IPS DF 4.7 (cell line): ENCODE data around the gene TBC1D16.
"Not testable (repeated sequence)": the region's sequence is repeated elsewhere in the genome, so short reads cannot be mapped to it uniquely, and the experiment has no call there.

ENCODE experiments used
- DNase-seq: peaks from one replicate; pipeline ENCODE4 v3.0.0-alpha.2; 2013; ENCODE audit warnings: low spot score; ENCODE audit errors: extremely low read depth

The TBC1D16 gene

GRCh38 chr17:79915850-79916430 is 119.7 kb downstream of the TBC1D16 start:
- no peak for DNase-seq

- DNase-seq = no peak
Measured at GRCh38 chr17:79914813-79915740, 120.6 kb downstream of the TBC1D16 start.

DNA sequence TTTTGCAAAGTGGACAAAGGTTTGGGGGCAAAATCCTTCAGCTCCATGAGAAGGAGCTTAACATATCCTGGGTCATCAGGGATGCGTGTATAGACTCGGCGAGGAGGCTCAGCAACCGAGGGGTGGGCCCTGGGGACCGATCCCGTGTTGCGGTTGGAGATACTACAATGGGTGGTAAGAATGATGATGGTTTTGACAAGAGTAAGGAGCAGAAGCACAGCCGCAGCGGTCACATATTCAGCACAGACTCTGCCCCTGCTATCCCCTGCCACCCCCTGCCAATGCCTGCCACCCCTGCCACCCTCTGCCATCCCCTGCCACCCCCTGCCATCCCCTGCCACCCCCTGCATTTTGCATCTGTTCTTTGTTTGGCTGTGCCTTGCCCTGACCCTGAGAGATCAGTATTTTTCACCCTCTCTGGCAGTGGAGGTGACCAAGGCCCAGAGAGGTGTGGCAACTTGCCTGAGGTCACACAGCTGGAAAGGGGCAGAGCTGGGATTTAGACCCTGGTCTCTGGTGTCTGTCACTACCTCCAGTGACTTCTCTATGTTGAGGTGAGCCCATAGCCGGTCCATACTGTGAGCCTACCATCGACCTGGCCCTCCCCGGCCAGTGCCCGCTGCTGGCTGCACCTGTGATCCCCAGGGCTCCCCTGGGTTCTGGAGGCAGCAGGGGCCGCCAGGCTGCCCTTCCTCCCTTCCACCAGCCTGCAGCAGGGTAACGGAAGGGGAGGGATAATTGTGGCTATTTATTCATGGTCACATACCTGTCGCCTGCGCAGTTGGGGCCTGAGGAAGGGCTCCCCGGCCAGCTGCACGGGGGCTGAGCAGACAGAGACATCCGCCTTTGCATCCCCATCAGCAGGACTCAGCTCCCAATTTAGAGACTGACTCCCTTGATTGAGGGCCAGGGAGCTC is 121.5 kb downstream of the TBC1D16 start:
- no peak for DNase-seq

DNA sequence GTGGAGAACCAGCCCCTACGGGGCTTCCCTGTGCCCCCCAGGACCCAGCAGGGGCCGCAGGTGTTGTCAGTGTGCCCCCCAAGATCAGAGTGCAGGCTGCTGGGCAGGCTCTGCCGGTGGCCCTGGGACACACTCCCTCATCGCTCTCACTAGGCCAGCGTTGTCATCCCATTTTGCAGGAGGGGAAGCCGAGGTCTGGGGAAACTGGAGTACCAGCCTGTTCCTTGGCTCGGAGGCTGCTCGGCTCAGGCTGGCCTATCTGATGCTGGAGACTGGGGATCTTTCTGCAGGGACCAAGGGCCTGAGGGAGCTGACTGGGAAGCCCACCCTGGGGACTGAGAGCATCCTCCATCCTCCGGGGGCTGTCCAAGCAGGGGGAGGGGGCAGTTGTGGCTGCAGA is 122.2 kb downstream of the TBC1D16 start:
- DNase-seq = no peak

- no peak for DNase-seq
Measured at GRCh38 chr17:79912552-79913330, 122.9 kb downstream of the TBC1D16 start.

GRCh38 chr17:79911430-79912399 is 124.0 kb downstream of the TBC1D16 start:
- no peak for DNase-seq

- no peak for DNase-seq
Measured at GRCh38 chr17:79910985-79911361, 124.7 kb downstream of the TBC1D16 start.

DNA sequence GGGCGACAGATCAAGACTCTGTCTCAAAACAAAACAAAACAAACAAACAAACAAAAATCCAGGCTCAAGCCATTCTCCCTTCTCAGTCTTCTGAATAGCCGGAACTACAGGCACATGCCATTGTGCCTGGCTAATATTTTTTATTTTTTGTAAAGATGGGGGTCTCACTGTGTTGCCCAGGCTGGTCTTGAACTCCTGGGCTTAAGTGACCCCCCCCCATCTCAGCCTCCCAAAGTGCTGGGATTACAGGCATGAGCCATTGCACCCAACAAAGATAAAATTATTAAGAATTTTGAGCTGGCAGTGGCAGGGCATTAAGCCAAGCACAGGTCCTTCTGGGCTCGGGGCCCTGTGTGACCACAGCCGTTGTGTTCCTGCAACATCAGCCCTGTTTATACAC is 126.6 kb downstream of the TBC1D16 start:
- no peak for DNase-seq

DNA sequence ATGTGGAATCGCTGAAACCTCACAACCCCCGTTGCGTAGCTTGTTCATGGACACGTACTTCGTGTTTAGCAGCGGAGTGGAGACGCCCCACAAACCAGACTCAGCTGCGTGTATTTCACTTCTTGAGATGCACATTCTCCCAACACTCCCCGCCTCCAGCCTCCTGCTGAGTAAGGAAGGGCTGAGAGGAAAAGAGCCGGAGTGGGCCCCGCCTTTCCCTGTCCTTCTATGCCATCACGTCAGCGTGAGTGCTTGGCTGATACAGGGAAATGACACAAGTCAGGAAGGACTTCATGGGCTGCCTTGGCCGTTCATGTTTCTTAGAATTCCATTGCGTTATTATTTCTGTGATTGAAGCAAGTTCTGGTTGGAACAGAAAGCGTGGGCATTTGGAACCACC is 127.8 kb downstream of the TBC1D16 start:
- DNase-seq = no peak

GRCh38 chr17:79907217-79907715 is 128.4 kb downstream of the TBC1D16 start:
- no peak for DNase-seq

DNA sequence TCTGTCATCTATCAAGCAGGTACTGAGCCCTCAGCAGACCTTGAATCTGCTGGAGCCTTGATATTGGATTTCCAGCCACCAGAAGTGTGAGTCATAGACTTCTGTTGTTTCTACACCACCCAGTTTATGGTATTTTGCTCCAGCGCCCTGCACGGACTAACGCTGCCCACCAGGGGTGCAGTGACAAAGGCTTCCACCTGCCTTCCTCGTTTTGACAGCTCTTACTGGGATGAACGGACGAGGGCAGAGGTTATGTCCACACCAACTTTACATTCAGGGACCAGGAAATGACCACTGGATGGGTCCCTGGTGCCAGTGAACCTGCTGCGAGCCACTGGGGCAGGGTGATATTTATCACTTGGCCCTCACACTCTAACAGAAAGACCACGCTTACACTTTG is 129.8 kb downstream of the TBC1D16 start:
- DNase-seq = no peak

GRCh38 chr17:79904865-79905264 is 130.8 kb downstream of the TBC1D16 start:
- no peak for DNase-seq

DNA sequence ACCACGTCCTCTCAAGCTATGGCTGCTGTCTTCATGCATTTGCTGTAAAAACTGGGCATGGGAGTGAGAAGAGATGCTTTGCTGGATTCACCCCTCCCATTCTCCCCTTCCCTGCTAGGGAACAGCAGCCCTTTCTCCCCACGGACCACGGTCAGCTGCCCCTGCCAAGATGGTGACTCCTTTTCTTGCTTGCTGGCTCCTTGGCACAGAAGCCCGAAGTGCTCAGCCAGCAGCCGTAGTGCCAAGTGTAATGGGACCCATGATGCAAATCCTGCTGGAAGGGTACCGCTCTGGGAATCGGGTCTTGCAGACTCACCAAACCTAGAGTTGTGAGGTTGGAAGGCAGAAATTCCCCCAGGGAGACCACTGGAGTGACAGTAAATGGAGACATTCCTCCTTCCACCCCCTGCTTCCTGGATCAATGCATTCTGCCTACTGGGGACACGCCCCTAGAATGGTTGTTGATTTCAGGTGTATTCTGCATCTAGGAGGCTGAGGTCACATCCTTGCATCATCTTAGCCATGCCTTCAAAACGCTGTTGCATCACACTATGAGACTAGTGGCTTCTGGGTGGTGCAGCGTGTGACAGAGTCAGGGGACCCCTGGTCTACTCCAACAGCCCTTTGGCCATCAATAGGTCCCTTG is 133.4 kb downstream of the TBC1D16 start:
- DNase-seq = no peak

DNA sequence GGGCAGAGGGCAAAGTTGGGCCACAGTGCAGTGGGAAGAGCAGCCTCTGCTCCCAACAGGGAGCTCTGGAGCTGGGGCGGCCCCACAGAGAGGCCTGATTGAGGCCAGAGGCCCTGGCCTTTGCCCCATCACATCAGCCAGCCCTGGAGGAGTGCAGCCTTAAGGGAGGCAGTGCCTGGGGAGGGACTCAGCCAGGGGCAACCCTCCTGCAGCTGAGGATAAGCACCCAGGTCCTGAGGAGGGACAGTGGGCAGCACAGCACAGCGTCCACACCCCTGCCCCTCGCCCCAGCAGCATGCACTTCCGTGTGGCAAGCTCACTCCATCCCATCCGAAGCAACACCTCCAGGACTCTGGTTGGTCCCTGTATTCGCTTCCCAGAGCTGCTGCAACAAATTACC is 134.5 kb downstream of the TBC1D16 start:
- DNase-seq = no peak

DNA sequence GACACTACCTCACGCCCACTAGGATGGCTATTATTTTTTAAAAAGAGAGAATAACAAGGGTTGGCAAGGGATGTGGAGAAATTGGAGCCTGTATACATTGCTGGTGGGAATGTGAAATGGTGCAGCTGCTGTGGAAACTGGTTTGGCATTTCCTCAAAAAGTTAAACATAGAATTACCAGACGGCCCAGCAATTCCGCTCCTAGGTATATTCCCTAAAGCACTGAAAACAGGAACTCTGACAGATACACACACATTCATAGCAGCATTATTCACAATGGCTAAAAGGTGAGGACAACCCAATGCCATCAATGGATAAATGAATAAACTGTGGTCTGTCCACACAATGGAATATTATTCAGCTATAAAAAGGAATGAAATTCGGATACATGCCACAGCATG is 136.1 kb downstream of the TBC1D16 start:
- DNase-seq = no peak

DNA sequence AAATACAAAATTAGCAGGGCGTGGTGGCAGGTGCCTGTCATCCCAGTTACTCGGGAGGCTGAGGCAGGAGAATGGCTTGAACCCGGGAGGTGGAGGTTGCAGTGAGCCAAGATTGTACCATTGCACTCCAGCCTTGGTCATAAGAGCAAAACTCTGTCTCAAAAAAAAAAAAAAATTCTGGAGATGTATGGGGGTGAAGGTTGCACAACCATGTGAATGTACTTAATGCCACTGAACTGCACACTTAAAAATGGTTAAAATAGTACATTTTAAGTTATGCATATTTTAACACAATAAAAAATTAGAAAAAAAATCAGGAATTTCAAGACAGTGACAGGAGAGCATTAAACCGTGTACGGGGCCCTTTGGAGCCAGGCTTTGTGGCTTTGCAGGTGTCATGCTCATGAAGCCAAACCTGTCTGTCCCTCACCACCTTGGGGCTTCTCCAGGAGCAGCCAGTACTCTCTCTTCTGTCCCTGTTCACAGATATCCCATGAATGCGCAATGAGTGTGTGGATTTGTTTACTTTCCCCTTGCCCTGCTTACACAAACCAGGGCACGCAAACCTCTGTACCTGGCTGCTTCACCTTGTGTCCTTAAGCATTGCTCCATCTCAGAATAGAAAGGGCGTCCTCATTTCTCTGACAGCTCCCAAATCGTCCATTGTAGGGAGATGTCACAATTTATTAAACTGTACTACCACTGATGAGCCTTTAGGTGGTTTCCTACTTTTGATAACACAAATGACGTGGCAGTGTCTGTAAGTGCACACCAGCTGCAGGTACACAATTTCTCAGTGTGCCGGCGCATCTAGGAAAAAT is 138.2 kb downstream of the TBC1D16 start:
- no peak for DNase-seq

DNA sequence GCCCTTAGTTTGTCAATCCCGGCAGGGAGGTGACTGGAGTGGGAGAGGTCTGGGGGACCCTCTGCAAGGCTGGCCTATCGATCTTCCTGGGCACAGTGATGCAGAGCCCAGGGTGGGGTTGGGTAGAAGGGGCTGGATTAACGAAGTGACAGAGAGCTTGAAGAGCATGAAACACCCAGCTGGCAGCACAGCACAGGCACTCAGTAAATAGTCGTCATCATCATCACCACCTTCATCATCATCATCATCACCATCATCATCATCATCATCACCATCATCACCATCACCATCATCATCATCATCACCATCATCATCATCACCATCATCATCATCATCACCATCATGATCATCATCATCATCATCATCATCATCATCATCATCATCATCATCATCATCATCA is 142.2 kb downstream of the TBC1D16 start:
- not testable (repeated sequence) for DNase-seq

DNA sequence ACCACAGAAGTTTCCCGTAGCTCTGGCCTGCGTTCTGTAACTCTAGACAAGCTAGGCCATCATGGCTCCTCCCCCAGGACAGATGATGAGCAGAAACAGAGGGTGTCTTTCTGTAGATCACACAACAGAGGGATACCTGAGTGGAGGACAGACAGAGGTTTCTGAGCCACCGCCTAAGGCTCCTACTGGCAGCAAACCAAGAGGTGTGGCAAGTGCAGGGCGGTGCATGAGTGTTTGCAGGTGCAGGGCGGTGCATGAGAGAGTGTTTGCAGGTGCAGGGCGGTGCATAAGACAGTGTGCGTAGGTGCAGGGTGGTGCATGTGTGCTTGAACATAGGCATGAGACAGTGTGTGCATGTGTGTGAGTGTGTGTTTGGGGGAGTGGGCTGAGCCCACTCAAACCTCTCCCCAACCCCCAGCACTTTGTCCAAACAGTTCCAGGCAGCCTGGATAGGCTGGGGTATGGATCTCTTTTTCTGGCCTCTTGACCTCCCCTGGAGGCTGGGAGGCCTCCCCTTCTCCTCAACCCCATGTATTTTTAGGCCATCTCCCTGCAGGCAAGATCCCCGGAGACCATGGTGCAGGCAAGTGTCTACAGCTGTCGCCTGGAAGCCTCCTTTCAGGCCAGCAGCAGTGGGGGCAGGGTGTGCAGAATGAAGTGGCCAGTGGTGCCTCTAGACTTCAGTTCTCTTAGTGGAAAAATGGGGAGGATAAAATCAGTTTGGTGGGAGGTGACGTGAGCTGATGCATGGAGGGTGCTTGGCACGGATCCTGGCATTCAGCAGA is 143.0 kb downstream of the TBC1D16 start:
- DNase-seq = no peak
